Uterus (tissue), 4 donors: Measurements from ENCODE around the gene PLIN4. TPM values are rescaled to one million over a fixed set of nuclear protein-coding genes. Genes with fewer than 3 reads are reported as not detected.

Source experiments
- DNase-seq, 2 donors: peaks; one replicate each; pipeline ENCODE4 v3.0.0-alpha.2; 2019 to 2020
- H3K27ac ChIP-seq, 2 donors: fragments of 200-600 bp; sonication (generic); 1 replicate in 1 of 2; 2 replicates in 1 of 2; pipeline ENCODE4 v1.5.1; 2016 to 2018
- H3K27me3 ChIP-seq, 2 donors: fragments of 200-600 bp; sonication (generic); one replicate each; pipeline ENCODE4 v1.5.1; 2018 to 2019; ENCODE audit warnings: control low read depth in 1 of 2
- H3K36me3 ChIP-seq, 2 donors: fragments of 200-600 bp; sonication (generic); one replicate each; pipeline ENCODE4 v1.5.1; 2019; ENCODE audit warnings: control low read depth in 1 of 2
- H3K4me1 ChIP-seq, 2 donors: fragments of 200-600 bp; sonication (generic); one replicate each; pipeline ENCODE4 v1.5.1; 2018 to 2019; ENCODE audit warnings: control low read depth in 1 of 2
- H3K4me3 ChIP-seq, 2 donors: fragments of 200-600 bp; sonication (generic); 1 replicate in 1 of 2; 2 replicates in 1 of 2; pipeline ENCODE4 v1.5.1; 2018 to 2019; ENCODE audit warnings: mild to moderate bottlenecking in 1 of 2
- H3K9me3 ChIP-seq, 2 donors: fragments of 200-600 bp; sonication (generic); one replicate each; pipeline ENCODE4 v1.5.1; 2019; ENCODE audit warnings: control low read depth in 1 of 2
- POLR2A ChIP-seq, 2 donors: fragments of 450-650 bp; IDR thresholded peaks; one replicate each; pipeline ENCODE4 v1.6.1; 2016; ENCODE audit warnings: antibody characterized with exemption in 2 of 2, mild to moderate bottlenecking in 1 of 2, moderate library complexity in 1 of 2
- intact Hi-C: fragments of 100-400 bp; cut with DNase I; formaldehyde crosslinking; loops from one replicate; pipeline ENCODE4 v1.15.1; 2023; ENCODE audit warnings: low total_unique reads
- total RNA-seq, 4 donors: library from RNA; depleted of rRNA in 3 of 4; stranded (reverse); fragments of >200 nt in 3 of 4; gene quantifications; one replicate each; pipeline versions ENCODE4 v1.1.0 to v1.2.4, GENCODE V29; 2014 to 2023
- TF ChIP-seq, protein P1 (sequence below), 4 experiments: fragments of 200-600 bp in 2 of 4; fragments of 450-650 bp in 2 of 4; sonication (generic) in 2 of 4; IDR thresholded peaks; one replicate each; pipeline ENCODE4 v1.5.1; 2016 to 2019; ENCODE audit warnings: antibody characterized with exemption in 4 of 4, mild to moderate bottlenecking in 2 of 4, moderate library complexity in 1 of 4
- donor health status: DM: yes; HTN: yes; CAD: no.

The PLIN4 gene
- total RNA-seq, 4 donors from 2014 or later = 7.9 to 78.3 (median 16.2) TPM

DNA sequence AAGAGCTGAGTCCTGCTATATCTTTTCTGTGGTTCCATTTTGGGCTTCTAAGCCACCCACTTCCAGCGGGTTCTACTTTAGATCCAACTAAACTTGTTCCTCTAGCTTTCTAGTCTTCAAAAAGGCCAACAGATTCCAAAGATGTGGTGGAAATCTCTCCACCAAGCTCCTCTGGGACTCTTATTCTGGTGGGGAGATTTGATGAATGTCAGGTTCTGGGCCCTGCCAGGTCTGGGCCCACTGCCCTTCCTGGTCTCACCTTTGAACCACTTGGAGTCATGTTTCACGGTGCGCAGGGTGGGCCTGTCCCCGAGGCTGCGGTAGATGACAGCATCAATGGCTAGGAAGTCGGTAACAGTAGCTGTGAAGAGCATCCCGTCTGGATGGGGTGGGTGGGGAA, 36.4 kb upstream of the PLIN4 start:
- TF ChIP-seq POLR2A (IDR thresholded peaks at IDR 0.05) = no peak
- TF ChIP-seq, protein P1, sequence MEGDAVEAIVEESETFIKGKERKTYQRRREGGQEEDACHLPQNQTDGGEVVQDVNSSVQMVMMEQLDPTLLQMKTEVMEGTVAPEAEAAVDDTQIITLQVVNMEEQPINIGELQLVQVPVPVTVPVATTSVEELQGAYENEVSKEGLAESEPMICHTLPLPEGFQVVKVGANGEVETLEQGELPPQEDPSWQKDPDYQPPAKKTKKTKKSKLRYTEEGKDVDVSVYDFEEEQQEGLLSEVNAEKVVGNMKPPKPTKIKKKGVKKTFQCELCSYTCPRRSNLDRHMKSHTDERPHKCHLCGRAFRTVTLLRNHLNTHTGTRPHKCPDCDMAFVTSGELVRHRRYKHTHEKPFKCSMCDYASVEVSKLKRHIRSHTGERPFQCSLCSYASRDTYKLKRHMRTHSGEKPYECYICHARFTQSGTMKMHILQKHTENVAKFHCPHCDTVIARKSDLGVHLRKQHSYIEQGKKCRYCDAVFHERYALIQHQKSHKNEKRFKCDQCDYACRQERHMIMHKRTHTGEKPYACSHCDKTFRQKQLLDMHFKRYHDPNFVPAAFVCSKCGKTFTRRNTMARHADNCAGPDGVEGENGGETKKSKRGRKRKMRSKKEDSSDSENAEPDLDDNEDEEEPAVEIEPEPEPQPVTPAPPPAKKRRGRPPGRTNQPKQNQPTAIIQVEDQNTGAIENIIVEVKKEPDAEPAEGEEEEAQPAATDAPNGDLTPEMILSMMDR (IDR thresholded peaks at IDR 0.05) = no peak
- no peaks in the 10 kb centered on the region for H3K4me1 ChIP-seq
- H3K36me3 ChIP-seq = no peaks in the 10 kb centered on the region
- H3K27me3 ChIP-seq = no peaks in the 10 kb centered on the region
- intact Hi-C loops = no loop called here
- no peaks in the 10 kb centered on the region for H3K9me3 ChIP-seq
- H3K27ac ChIP-seq = no peak overlapping the region
- H3K4me3 ChIP-seq = no peak overlapping the region
- no peak for DNase-seq

DNA sequence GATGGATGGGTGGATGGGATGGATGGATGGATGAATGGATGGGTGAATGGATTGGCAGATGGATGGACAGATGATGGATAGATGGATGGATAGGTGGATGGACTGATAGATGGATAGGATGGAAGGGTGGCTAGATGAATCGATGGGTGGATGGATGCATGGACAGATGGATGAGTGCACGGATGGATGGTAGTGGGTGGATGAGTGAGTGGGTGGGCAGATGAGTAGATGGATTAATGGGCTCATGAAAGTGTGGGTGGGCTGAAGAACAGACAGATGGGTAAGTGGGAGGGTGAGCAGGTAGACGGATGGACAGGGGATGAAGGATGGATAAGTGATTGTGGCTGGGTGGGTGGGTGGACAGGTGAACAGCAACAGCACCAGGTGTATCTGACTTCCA, 35.5 kb upstream of the PLIN4 start:
- TF ChIP-seq, protein P1 (IDR thresholded peaks at IDR 0.05) = no peak
- TF ChIP-seq POLR2A (IDR thresholded peaks at IDR 0.05) = no peak
- Histone ChIP-seq H3K27ac (no peak overlapping the region), H3K27me3 (no peaks in the 10 kb centered on the region), H3K9me3 (no peaks in the 10 kb centered on the region), H3K36me3 (no peaks in the 10 kb centered on the region), H3K4me1 (no peaks in the 10 kb centered on the region), H3K4me3 (no peak overlapping the region)
- DNase-seq = no peak
- intact Hi-C loops = no loop called here

DNA sequence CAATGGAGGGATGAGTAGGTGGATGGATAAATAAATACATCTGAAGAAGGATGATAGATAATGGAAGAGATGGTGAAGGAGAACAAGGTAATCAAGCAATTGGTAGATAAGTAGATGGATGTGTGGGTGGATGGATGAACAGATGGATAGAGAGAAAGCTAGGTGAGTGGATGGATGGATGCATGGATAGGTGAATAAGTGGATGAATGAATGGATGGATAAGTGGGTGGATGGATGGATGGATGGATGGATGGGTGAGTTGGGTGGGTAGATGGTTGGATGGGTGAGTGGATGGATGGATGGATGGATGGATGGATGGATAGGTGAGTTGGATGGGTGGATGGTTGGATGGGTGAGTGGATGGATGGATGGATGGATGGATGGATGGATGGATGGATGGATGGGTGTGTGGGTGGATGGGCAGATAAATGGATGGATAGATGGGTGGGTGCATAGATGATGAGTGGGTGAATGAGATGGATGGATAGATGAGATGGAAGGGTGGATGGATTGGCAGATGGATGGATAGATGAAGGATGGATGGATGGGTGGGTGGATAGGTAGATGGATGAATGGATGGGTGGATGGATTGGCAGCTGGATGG, 34.9 kb upstream of the PLIN4 start:
- Histone ChIP-seq H3K27ac (no peak overlapping the region), H3K27me3 (no peaks in the 10 kb centered on the region), H3K9me3 (no peaks in the 10 kb centered on the region), H3K4me1 (no peaks in the 10 kb centered on the region), H3K4me3 (no peak overlapping the region), H3K36me3 (no peaks in the 10 kb centered on the region)
- TF ChIP-seq, protein P1 (IDR thresholded peaks at IDR 0.05) = no peak
- no peak for TF ChIP-seq POLR2A (IDR thresholded peaks at IDR 0.05)
- intact Hi-C loops = no loop called here
- no peak for DNase-seq

DNA sequence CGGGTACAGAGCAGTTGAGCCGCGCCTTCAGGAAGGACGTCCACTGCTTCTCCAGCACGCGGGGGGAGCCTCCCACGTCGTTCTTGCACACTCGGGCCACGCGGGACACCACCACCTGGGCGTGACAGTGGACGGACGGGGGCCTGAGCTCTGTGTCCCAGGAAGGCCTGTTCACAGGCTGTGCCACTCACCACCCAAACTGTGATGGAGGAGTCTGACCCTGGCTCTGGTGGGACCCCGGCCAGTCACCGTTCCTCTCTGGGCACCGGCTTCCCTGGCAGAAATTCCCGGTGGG, 34.2 kb upstream of the PLIN4 start:
- Histone ChIP-seq H3K27ac (no peak overlapping the region), H3K27me3 (no peaks in the 10 kb centered on the region), H3K9me3 (no peaks in the 10 kb centered on the region), H3K4me3 (no peak overlapping the region), H3K4me1 (no peaks in the 10 kb centered on the region), H3K36me3 (no peaks in the 10 kb centered on the region)
- no peak for DNase-seq
- intact Hi-C loops = no loop called here
- no peak for TF ChIP-seq POLR2A (IDR thresholded peaks at IDR 0.05)
- TF ChIP-seq, protein P1 (IDR thresholded peaks at IDR 0.05) = no peak

DNA sequence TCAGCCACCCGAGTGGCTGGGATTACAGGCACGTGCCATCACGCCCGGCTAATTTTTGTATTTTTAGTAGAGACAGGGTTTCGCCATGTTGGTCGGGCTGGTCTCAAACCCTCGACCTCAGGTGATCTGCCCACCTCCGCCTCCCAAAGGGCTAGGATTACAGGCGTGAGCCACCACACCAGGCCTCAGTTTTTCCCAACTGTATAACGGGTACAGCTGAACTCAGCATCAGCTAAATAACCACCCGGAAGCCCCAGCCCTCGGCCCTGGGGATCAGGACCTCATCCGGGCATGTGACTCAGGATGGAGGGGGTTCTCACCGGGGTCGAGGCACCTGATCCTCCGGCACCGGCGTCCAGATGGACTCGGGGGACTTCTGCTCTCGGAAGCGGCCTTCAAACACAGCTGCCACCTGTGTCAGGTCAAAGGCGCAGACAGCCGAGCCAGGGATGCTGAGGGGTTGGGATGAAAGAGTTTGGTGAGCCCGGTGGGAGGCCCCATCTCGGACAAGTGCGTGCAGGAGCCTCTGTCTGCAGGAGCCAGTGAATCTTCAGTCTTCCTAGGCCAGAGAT, 32.3 kb upstream of the PLIN4 start:
- DNase-seq = no peak
- intact Hi-C loops = no loop called here
- Histone ChIP-seq H3K4me3 (no peak overlapping the region), H3K27me3 (no peaks in the 10 kb centered on the region), H3K27ac (no peak overlapping the region), H3K9me3 (no peaks in the 10 kb centered on the region), H3K36me3 (no peaks in the 10 kb centered on the region), H3K4me1 (no peaks in the 10 kb centered on the region)
- TF ChIP-seq, protein P1 (IDR thresholded peaks at IDR 0.05) = no peak
- TF ChIP-seq POLR2A (IDR thresholded peaks at IDR 0.05) = no peak
